NCI-H446 (cell line): ENCODE data around the gene A2M.

Experiments
- DNase-seq, 2 experiments: peaks; one replicate each; lab custom pipeline; 2025; lab: John Stamatoyannopoulos, UW

A2M gene

GRCh38 chr12:9098463-9099026 is 17.2 kb downstream of the A2M start:
- DNase-seq = no peak

GRCh38 chr12:9098115-9098452 is 17.6 kb downstream of the A2M start:
- no peak for DNase-seq

DNA sequence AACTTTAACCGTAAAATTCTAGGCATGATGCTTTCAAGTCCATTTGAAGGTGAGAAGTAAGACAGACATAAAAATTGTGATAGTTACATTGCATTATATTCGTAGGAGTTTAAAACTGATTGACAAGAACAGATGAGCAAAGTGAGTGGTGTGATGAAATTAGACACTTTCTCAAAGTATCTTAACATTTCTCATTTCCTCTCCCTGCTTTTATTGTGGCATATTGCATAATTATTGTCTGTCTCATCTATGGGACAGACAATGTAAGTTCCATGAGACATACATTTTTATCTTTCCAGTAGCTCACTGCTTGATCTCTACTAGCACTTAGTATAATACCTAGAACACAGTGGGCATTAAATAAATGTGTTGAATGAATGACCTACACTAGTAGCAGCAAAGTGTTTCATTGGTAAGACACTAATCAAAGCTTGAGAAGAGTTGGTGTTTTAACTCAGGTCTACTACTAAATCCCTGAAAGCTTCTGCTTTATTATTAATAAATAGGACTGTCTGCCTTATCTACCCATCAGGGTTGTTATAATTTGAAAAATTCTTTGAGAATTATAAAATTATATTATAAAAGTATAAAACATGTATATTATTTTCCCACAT is 19.0 kb downstream of the A2M start:
- no peak for DNase-seq

DNA sequence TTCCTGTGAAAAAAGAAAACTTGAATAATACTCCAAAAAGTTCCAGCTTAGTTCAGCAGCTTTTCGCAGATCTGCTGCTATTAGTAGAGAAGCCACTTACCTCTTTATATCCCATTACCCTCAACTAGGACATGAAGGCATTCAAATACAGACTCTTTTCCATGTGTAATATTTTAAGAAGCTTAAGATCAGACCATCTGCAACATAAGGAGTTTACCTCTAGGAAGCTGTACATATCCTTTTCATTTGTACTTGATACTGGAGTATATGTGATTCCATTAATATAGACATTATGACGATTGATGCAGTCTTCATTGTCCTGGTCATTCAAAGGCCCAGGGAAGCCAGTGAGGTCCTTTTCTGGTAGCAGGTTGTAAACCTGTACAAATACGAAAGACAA is 20.4 kb downstream of the A2M start:
- no peak for DNase-seq

GRCh38 chr12:9094512-9095206 is 21.1 kb downstream of the A2M start:
- no peak for DNase-seq

GRCh38 chr12:9091891-9092598 is 23.7 kb downstream of the A2M start:
- no peak for DNase-seq

- DNase-seq = no peak
Observed at GRCh38 chr12:9090220-9090619, 25.5 kb downstream of the A2M start.

GRCh38 chr12:9087087-9087835 is 28.5 kb downstream of the A2M start:
- DNase-seq = no peak

DNA sequence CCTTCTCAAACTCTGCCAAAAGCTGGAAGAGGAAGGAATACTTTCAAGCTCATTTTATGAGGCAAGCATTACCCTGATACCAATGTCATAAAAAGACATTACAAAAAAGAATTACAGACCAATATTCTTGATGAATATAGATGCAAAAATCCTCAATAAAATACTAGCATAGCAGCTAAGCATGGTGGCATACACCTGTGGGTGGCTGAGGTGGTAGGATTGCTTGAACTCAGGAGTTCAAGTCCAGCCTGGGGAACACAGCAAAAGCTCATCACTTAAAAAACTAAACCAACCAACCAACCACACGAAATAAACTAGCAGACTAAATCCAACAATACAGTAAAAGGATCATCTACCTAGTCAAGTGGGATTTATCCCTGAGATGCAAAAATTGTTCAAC is 29.6 kb downstream of the A2M start:
- no peak for DNase-seq

DNA sequence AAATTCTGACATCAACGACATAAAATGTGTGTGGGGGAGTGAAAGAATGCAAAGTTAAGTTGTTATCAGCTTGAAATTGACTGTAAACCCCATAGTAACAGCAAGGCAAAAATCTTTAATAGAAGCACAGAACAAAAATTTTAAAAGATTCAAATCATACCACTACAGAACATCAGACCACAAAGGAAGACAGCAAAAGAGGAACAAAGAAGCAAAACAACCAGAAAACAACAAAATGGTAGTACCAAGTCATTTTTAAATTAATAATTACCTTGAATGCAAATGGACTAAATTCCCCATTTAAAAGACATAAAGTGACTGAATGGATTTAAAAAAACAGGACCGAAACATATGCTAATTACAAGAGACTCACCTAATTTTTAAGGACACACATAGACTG is 31.3 kb downstream of the A2M start:
- no peak for DNase-seq

GRCh38 chr12:9083793-9084192 is 31.9 kb downstream of the A2M start:
- no peak for DNase-seq

GRCh38 chr12:9081667-9082427 is 33.9 kb downstream of the A2M start:
- no peak for DNase-seq

DNA sequence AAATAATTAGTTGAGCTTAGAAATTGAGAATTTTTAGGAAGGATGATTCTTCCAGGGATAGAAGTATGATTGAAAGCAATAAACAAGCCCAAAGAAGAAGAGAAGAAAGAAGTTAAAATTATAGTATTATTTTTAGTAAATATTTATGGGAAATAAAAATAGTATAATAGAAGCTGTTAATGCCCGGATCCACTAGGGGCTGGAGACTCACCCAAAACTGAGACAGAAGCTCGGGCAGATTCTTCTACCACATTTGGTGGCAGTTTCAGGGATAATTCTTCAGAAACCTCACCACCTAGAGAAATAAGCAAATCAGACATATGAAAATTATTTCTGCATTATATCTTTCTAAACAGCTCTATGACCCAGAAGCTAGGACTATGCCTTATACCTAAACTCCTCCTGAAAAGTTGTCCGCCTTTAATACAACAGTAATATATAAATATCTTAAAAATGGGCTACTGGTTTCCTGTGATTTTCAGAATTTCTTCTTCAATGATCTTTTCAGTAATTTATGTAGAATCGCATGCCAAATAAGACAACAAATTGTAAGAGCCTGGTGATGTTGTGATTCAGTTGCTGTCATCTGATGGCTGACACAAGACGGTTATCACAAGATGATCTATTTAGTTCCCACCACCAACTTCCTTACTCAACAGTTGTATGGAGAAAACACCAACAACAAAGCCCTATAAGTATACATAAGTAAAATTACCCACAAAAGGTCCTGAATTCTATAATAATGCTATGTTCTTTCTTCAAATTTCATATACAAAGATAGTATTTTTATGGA is 35.6 kb downstream of the A2M start:
- no peak for DNase-seq

DNA sequence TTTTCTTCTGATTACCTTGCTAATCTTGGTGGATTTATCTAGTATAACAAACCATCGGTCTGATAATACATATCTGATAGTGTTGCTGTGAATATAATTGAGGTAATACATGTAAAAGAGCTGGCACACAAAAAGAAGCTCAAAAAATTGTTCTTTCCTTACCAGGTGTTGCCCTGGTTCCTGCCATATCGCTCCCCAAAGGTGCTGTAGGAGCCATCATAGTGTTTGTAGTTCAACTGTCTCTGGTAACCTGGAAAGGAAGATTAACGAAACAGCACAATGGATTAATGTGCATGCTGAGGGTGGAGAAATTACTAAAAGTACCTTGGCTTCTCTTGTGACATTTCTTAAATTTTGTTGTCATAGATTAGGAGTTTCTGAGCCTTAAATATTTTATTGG is 36.6 kb downstream of the A2M start:
- DNase-seq = no peak

DNA sequence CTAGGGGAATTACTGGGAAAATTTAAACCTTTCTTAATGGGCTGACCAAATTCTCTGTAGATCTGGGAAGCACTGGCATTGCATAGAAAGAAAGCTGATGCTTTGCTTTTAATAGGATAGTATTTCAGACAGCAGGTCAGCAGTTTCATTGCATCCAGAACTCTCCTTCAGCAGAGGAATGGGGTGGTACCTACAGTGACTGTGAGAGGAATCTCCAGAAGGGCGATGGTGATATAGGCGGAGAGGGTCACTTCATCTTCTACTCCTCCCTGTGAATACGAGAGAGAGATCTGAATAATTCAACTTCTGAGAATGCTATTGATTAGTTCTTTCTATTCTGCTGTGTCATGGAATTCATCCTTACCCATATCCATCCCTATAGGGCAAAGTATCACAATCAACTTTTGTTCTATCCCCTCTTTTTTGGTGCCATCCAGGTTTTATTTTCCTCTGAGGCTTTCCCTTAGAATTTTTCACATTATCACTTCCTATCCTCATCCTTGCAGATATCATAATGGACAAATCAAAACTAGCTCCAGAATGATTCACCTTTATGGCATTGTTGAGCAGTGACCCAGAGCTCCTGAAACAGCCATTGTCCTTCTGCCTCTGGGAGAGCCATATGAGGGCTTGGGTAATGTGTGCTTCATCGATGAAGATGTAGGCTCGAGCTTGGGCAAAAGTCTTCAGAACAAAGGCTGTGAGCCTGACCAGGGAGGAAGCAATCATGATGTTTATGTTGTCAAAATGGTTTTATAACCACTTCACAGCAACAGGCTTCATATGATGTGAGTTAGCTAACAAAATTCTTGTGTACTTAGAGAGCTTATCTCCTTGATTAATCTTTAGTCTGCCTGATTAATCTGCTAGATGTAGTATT is 38.3 kb downstream of the A2M start:
- DNase-seq = no peak

GRCh38 chr12:9076733-9077132 is 39.0 kb downstream of the A2M start:
- no peak for DNase-seq

GRCh38 chr12:9075138-9075535 is 40.6 kb downstream of the A2M start:
- no peak for DNase-seq

GRCh38 chr12:9074484-9075137 is 41.1 kb downstream of the A2M start:
- DNase-seq = no peak

DNA sequence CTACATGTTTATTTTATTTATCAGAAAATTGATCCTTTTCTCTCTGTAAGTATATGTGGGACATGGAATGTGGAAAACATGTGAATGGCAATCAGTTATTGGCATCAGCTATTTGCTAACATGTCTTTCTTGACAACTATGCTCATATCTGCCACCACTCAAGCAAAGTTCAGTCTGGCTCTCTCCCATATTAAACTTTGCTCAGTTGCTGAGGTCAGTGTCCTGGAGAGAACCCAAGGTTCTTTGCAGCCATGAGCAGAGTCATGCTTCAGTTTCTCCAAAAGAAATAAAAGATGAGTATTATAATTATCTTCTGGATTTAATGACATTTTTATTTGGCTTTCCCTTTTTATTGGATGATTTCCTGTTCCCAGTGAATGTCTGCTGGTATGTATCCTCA is 42.6 kb downstream of the A2M start:
- DNase-seq = no peak
